Measurements from ENCODE around the gene SAT2.

DNA sequence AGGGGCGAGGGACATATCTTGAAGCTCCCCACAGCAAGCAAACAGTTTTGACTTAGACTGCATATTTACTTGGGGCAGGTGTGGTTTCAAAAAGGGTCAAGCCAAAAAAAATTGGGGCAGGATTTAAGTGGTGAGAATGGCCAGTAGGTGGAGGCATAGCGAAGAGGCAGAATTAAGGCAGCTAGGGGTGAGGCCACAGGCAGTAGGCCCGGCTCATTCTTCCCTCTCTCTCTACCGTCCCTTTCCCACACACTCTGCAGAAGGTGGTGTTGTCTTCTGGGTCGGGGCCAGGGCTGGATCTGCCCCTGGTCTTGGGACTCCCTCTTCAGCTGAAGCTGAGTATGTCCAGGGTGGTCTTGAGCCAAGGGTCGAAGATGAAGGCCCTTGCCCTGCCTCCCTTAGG is 4.9 kb upstream of the SAT2 start:
- TF ChIP-seq TAF1 (IDR thresholded peaks at IDR 0.05; ENCODE audit: borderline replicate concordance, insufficient read depth, low read length) (no peak), POLR2AphosphoS5 (IDR thresholded peaks at IDR 0.05; ENCODE audit: low read depth, low read length) (no peak), SIN3A (IDR thresholded peaks at IDR 0.05; ENCODE audit: borderline replicate concordance, insufficient read depth, low read length) (no peak)
- TF ChIP-seq, protein P1, sequence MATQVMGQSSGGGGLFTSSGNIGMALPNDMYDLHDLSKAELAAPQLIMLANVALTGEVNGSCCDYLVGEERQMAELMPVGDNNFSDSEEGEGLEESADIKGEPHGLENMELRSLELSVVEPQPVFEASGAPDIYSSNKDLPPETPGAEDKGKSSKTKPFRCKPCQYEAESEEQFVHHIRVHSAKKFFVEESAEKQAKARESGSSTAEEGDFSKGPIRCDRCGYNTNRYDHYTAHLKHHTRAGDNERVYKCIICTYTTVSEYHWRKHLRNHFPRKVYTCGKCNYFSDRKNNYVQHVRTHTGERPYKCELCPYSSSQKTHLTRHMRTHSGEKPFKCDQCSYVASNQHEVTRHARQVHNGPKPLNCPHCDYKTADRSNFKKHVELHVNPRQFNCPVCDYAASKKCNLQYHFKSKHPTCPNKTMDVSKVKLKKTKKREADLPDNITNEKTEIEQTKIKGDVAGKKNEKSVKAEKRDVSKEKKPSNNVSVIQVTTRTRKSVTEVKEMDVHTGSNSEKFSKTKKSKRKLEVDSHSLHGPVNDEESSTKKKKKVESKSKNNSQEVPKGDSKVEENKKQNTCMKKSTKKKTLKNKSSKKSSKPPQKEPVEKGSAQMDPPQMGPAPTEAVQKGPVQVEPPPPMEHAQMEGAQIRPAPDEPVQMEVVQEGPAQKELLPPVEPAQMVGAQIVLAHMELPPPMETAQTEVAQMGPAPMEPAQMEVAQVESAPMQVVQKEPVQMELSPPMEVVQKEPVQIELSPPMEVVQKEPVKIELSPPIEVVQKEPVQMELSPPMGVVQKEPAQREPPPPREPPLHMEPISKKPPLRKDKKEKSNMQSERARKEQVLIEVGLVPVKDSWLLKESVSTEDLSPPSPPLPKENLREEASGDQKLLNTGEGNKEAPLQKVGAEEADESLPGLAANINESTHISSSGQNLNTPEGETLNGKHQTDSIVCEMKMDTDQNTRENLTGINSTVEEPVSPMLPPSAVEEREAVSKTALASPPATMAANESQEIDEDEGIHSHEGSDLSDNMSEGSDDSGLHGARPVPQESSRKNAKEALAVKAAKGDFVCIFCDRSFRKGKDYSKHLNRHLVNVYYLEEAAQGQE (IDR thresholded peaks at IDR 0.05; ENCODE audit: insufficient read depth in 1 of 2, low read depth in 2 of 2, low read length in 2 of 2), result no peak
